HG03139 (cell line): ENCODE data around the gene CHST3.

ENCODE experiments used
- ATAC-seq: cut with Tn5 transposase; IDR thresholded peaks from one replicate; pipeline ENCODE4 v1.9.1; 2021; ENCODE audit not compliant: unreplicated experiment

The CHST3 gene

DNA sequence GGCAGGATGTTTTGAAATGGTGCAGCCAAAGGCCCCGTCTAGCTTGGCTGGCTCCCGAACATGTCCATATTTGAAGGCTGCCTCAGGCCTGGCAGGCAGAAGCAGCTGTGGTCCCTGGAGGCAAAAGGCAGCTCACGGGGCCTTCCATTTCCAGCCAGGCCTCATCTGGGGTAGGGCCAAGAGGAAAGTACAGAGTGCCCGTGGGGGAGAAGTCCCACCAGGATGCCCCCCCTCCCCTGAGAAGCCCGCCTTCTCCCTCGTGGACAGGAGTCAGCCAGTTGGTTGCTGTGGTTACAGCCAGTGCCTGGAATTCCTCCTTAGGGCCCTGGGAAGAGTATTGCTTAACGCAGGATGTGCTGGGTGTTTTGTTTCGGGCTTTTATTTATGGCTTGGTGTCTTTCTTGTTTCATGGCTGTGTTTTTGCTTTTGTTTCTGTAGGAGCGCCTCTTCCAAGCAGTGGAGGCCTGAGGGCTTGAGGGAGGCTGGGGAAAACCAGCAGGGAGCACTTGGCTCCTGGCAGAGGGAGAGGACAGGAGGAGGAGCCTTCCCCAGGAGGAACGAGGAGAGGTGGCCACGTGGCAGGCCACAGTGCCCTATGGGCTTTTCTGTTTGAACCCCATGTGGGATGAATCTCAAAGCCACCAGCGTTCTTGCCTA is 45.4 kb downstream of the CHST3 start:
- no peak for ATAC-seq

DNA sequence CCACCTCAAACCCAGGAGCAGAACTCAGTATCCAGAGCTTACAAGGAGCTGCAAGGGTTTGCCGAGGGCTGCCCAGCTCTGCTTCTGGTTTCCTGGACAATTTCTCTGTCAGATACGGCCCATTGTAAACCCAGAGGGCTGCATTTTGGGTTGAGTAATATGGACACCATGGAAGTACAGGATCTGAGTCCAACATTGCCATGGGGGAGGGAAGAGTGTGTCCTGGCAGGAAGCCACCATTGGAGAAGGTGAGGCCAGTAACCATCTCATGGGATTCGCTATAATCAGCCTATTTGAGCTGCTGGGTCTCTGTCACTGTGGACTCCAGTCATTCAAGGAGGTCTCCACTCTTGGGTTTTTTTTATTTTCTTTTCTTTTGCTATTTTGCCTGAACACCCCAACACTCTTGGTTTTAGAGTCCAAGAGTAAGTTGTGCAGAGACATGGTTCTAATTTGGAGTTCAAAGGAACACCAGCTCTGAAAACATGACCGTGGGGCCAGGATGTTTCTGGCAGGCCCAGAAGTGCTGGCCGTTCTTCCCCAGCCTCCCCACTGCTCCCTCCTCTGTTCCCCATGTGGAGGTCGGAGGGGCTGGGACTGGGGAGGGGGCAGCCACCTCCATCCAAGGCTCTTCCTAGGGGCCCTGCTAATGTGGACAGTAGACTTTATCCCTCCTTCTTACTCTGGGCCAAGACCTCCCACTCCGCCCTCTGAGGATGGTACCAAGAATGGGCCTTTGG is 46.2 kb downstream of the CHST3 start:
- ATAC-seq: no peak

DNA sequence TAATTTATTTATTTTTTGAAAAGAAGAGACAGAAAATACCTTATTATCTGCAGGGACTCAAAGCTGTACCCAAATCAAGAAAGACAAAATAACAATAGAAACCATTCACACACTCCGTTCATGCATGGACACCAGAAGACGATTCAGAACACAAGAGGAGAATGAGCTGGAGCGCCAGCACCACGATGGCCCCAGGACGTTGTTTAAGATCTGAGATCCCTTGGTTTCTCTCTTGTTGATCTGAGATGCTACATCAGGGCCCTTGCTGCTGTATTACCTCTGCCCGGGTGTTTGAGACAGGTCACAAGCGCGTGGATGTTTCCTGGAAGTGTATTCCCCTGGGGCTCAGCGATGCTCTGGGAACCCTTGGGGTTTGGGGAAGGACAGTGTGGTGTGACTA is 46.8 kb downstream of the CHST3 start:
- ATAC-seq: no peak

DNA sequence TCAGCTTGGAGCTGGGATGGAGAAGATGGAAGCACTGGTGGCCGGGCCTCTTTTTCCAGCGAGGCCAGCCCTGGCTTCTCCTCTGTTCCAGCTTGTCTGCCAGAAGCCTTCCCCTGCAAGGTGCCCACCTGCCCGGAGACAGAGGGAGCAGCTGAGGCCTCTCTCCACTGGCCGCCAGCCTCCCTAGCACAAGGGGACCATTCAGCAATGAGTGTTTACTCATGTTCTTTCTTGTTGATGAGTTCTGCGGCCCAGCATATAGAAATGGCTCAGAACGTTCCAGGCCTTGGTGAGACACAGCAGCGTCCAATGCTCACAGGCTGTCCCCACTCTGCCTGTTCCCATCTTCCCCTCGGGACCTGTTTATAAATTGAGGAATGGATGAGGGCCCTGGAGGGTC is 47.3 kb downstream of the CHST3 start:
- ATAC-seq: no peak

DNA sequence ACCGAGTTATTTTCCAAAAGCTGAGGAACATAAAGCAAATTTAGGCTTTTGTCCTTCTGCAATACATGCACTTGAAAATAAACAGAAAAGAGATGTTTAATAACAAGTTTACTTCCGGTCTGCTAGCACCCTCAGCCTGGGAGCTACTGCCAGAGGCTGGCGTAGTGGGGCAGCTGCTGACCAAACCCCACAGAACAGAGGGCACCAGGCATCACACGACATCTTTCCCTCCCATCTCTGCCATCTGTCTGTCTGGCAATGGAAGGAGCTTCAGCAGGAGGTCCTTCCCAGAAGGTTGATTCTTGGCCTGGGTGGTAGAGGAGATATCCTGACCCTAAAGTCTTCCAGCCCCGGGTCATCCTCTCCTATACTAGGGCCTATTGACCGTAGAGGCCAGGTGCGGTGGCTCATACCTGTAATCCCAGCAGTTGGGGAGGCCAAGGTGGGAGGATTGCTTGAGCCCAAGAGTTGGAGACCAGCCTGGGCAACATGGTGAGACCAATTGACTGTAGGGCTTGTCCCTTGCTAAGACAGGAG is 47.8 kb downstream of the CHST3 start:
- ATAC-seq: no peak

DNA sequence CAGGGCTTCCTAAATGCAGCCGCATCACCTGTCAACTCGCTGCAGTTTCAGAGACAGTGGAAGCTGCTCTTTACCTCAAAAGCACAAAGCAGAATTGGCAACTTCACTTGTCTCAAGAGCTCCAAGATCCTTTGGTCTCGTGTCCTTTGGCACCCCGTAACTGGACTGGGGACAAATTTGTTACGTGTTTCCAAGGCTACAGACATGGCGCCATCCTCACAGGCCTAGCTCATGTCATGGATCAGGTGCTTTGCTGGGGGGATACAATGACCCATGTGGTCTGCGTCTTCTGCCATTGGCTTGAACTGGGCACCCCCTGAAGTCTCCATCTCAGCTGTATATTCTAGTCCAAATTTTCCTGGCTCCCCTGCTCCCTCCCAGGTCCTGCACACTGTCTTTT is 48.6 kb downstream of the CHST3 start:
- ATAC-seq: no peak

DNA sequence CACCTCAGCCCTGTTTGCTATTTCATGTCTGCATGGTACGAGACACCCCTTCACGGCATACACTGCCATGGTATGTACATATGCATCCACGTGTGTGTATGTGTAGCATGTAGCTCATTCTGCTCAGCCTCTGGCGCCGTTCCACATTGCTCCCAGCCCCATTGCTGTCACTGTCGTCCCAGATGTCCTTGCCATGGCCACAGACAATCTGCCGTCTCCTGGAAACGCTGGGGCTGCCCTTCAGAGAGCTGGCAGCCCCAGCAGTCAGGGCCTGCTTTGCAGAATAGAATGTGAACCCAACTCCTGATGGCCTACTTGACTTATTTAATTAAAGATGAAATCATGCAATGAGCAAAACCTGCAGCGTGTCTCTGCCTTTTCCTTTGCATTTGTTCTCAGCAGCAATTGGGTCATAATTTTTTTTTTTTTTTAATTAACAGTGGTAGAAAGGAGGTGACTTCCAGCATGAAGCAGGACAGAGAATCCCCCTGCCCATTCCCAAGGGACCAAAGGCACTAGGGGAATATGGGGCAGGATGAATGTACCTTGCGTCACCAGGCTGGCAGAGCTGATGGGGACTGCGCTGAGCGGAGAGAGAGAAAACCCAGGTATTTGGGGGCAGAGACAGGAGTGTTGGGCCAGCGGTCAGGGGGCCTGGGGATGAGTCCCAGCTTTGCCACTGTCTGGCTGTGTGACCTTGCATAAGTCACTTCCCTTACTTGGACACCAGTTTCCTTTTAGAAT is 49.2 kb downstream of the CHST3 start:
- ATAC-seq: no peak

DNA sequence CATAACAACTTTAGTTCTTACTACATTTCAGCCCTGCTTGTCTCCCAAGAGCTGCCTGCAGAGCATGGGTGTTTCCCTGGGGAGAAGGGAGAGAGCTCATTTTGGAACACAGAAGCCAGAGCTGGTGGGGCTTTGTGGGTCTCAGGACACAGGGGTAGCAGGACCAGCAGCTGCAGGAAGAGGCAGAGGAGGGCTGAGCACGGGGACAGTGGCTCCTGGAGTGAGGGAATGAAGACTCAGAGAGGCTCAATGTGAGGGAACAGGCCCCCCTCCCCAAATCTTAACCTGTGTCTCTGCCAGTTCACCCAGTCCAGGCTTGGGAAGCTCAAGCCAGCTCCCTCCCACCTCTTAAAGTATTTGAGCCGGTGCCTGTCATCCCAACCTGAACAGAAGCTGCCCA is 50.0 kb downstream of the CHST3 start:
- no peak for ATAC-seq

DNA sequence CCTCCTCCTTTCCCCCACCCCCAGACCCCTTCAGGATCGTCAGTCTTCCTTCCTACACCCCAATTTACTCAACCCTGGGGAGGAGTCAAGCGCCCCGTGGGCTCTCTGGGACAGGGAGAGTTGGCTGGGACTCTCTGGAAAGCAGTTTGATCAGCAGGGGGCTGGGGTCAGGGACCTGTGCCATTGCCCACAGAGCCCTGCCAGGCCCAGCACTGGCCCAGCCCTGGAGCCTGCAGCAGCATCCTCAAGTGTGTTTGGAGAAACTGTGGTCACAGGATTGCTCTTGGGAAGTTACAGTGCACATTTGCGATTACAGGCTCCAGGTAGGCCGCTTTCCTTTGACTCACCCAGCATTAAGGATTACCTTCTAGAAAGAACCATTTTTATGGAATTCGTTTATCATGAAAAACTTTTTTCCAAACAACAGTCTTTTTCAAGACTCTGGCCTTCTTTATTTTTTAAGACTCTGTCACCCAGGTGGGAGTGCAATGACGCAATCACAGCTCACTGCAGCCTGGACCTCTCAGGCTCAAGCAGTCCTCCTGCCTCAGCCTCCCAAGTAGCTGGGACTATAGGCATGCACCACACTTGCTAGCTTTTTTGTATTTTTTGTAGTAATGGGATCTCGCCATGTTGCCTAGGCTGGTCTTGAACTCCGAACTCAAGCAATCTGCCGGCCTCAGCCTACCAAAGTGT is 50.7 kb downstream of the CHST3 start:
- no peak for ATAC-seq

DNA sequence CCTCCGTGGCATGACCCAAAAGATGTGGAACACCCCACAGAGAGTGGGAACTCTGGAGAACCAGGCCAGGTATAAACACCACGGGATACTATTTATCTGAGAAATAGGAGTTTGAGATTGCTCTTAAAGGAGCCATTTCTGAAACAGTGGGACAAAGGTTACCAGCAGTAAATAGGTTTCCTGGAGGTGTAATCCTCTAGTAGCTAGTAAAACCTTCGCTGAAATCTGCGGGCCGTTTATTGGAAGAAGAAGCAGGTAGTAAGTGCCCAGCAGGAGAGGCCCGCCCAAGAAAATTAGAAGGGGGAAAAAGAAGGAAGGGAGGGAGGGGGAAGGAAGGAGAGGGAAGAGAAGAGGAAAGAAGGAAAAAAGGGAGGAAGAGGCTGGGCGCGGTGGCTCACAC is 51.6 kb downstream of the CHST3 start:
- no peak for ATAC-seq

DNA sequence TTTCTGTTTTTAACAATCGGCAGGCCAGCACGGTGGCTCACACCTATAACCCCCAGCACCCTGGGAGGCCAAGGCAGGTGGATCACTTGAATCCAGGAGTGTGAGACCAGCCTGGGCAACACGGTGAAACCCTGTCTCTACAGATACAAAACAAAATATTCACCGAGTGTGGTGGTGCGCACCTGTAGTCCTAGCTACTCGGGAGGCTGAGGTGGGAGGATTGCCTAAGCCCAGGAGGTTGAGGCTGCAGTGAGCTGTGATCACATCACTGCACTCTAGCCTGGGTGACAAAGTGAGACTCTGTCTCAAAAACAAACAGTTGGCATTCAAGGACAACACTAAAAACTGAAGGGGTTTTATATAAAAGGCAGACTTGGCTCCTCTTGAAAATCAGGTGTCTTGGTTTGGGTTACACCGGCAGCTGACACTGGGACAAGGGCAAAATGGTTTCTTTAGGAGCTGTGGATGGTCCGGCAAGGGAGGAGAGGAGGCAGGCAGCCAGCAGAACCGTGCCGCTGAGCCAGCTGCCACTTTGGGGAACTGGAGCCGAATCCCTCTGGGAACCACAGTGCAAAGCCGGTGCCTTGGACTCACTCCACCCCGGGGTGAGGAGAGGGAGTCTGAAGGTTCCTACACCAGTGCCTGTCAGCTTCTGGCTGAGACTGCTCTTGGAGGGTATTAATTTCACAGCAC is 52.6 kb downstream of the CHST3 start:
- ATAC-seq: no peak

DNA sequence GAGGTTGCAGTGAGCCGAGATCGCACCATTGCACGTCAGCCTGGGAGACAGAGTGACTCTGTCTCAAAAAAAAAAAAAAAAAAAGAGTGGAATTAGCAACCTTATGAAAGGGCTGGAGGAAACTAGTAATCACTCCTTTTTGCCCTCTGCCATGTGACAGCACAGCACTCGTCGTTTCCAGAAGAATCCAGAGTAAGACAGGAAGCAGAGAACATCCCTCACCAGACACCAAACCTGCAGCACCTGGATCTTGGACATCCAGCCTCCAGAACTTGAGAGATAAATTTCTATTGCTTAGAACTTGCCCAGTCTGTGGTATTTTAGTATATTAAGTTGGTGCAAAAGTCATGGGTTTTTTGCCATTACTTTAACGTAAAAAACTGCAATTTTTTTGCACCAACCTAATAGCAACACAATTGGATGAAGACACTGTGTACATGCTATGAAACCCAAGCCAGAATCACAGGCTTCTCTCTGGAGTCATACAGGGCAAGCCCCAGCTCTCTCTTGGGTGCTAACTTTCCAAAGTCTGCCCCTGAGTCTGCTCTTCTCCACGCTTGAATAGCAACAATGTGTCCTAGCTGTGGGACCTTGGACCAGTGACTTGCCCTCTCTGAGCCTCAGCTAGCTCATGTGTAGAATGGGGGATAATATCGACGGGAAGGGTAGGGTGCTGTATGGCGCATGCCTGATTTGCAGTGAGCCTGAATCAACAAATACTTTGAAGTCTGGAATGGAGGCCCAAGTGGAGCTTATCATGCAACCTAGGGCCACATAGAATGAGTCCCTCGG is 55.1 kb downstream of the CHST3 start:
- ATAC-seq: no peak

DNA sequence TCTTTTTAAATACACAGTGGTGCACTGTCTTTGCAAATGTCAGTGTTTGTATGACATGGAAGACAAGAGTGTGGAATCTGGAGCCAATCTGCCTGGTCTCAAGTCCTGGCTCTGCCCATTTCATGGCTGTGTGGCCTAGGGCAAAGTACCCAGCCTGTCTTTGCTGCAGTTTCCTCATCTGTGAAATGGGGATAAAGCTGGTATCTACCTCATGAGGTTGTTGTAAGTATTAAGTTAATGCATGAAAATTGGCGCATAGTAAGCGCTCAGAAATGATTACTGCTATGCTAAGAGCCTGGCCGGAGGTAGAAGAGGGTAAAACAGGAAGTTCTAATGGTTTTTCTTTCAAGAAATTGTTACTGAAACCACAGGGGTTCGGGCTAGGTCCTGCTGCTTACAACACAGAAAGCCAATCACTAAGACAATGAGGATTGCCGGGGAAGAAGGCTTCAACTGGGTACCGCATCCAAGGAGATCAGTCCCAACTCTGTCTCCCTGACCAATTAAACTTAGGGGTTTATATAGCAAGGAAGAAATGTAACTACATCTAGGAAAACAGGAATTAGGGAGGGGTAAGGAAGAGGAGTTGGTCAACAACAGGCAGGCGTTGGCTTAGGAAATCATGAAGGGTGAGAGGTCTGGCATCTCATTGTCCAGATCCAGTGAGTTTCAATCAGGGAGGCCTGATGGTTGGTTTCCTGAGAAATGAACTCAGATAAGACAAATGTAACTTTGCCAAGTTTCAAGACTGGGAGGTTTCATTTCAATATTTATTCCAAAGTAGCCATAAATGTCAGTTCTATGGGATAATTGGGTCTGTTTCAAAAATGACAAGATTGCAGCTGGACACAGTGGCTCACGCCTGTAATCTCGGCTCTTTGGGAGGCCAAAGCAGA is 57.0 kb downstream of the CHST3 start:
- no peak for ATAC-seq

DNA sequence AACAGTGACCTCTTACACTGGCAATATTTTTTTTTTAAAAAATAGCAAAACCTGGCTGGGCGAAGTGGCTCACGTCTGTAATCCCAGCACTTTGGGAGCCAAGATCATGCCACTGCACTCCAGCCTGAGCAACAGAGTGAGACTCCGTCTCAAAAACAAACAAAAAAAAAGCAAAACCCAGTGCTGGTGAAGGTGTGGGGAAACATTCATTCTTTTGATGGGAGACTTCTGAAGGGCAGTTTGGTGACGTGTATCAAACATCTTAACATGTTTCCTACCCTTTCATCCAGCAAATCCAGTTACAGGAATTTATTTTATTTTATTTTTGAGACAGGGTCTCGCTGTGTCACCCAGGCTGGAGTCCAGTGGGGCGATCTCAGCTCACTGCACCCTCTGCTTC is 58.0 kb downstream of the CHST3 start:
- ATAC-seq: no peak

DNA sequence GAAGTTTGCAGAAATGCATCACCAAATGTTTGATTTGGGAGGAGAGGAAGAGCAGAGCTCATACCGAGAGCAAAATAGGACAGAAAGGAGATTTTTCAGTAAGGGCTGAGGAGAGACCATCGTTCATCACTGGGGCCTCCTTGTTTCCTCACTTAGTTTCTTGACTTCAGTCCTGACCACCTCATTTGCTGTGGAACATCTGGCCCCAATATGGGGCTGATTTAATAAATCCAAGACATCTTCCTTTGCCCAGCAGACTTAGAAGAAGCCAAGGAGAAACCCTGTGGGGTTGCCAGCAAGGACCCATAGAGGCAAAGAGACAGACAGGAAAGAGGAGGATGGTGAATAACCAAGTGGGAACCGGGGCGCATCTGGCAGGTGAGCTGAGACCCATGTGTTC is 60.4 kb downstream of the CHST3 start:
- no peak for ATAC-seq

DNA sequence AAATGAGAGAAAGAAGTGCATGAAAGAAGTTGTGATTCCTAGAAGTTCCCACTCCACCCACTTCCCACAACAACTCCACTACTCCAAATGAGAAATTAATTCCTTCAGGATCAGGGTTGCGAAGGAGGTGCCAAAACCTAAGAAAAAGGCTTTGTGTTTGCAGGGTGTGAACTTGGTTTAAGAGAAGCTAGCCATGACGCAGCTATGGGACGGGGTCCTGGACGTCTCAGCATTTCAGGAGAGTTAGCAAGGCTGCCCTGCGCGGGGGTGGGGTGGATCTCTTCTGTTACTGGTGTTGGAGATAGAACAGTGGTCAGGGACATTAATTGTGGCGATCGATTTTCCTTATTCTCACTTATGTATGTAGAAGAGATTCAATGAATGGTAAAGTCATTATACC is 61.2 kb downstream of the CHST3 start:
- no peak for ATAC-seq

DNA sequence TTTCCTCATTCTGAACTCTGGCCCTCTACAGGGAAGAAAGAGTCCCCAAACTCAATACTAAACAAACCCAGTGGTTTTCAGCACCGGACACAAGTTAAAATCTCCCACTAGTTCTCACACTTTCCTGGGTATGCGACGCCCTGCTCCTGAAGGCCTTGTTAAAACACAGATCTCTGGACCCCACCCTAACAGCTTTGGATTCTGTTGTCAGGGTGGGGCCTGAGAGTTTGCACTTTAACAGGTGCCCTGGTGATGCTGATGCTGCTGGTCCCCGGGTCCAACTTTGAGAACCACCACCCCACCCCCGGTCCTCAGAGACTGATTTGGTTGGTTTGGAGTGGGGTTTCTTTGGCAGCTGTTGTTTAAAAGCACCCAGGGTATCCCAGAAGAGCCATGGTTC is 61.6 kb downstream of the CHST3 start:
- no peak for ATAC-seq

DNA sequence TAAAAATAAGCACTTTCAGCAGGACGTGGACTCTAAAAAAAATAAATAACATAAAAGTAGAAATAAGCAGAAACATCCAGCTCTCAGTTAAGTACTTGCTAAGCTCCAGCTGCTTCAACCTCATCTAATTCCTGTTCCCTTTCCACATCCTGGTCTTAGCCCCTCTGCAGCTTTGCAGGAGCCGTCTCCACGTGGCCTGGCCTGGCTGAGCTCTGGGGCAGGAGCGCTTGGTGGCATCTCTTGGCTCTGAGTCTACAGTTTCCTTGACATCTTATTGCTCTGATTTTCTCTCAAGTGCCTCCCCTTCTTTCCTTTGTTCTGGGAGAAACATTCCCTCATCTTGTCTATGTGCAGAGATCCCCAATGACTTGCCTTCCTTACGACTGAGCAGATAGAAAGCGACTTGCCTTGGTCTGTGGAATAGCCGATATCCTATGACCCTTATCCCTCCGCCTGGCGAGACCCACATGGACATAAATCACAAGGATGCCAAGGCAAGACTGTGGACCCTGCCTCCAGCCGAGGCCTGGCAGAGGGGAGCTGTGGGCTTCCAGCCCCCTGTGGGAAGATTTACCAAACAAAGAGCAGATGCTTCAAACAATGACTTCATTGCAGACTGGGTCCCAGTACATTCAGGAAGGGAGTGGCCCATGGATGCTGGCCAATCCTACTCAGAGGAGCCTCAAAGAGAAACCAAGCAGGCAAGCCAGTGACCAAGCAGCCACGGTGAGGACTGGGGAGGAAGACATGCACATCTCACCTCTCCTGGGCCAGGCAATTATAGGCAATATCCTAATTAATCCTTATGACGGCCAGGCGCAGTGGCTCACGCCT is 62.3 kb downstream of the CHST3 start:
- no peak for ATAC-seq
